C4-2B (cell line): ENCODE measurements around the gene FBXO40.

Experiments
- CTCF ChIP-seq: fragments of 450-650 bp; conservative IDR thresholded peaks from 2 replicates; pipeline ENCODE4 v1.5.1; 2017; ENCODE audit warnings: mild to moderate bottlenecking
- ZFX ChIP-seq: fragments of 450-650 bp; IDR thresholded peaks from 2 replicates; pipeline ENCODE4 v1.6.1; 2017

GRCh38 chr3:121594850-121595249 is 1.7 kb downstream of the FBXO40 start:
- no peak for TF ChIP-seq CTCF
- TF ChIP-seq ZFX, result no peak
